Measurements from ENCODE around the gene MYB. TPM values are rescaled to one million over a fixed set of nuclear protein-coding genes. Genes with fewer than 3 reads are reported as not detected.

Gene MYB
- total RNA-seq (ENCODE audit: low replicate concordance): 4.7 and 4.9 TPM in 2 replicates
- long read RNA-seq, partial matches to known transcripts: 2 of 3 reads
- long read RNA-seq, other reads (novel, unspliced or antisense): 1 of 3 reads

DNA sequence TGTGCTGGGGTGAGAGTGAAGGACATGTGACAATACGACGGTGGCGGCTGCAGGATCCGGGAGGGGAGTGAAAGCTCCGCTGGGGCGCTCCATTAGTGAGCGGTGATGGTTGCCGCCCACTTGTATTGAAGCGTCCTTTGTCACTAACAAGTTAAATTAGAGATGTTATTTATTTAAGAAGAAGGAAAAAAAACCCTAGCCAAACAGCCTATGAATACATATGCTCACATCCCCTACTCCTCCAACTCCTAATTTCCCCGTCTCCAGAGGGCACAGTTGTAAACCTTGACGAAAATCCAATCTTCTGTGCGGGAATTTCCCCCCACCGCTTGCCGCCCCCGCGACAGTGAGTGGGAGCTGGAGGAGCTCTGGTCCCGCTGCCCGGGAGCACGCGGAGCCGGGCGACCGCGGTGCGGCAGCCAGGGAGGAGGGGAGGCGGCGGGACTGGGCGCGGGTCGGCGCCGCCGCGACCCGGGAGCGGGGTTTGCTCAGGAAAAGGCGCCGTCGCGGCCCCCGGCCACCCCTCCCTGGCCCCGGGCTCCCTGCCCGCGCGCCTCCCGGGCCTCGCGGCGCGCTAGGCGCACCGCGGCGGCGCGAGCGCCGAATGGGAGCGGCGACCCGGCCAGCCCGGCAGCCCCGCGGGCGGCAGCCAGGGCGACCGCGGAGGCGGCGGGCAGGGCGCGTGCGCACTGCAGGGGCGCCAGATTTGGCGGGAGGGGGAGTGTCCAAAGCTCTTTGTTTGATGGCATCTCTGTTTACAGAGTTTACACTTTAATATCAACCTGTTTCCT, at the start of gene MYB:
MYB (plus strand) TSS at position 767 of the 791 bp plus-strand sequence. CDS start 206 bp downstream, outside the sequence.
- peaks cover 58% of the 10 kb centered on the region for H3K27me3 Mint-ChIP-seq
- H3K4me3 Mint-ChIP-seq: peak within 1 kb of the TSS; percentile 91
- TF ChIP-seq, protein P1, sequence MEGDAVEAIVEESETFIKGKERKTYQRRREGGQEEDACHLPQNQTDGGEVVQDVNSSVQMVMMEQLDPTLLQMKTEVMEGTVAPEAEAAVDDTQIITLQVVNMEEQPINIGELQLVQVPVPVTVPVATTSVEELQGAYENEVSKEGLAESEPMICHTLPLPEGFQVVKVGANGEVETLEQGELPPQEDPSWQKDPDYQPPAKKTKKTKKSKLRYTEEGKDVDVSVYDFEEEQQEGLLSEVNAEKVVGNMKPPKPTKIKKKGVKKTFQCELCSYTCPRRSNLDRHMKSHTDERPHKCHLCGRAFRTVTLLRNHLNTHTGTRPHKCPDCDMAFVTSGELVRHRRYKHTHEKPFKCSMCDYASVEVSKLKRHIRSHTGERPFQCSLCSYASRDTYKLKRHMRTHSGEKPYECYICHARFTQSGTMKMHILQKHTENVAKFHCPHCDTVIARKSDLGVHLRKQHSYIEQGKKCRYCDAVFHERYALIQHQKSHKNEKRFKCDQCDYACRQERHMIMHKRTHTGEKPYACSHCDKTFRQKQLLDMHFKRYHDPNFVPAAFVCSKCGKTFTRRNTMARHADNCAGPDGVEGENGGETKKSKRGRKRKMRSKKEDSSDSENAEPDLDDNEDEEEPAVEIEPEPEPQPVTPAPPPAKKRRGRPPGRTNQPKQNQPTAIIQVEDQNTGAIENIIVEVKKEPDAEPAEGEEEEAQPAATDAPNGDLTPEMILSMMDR (conservative IDR thresholded peaks at IDR 0.05): peak; percentile 20
- H3K27ac Mint-ChIP-seq: peak within 1 kb of the TSS; percentile 61
- no peaks in the 10 kb centered on the region for H3K36me3 Mint-ChIP-seq
- peak; percentile 77 for DNase-seq (ENCODE audit: extremely low spot score, unreplicated experiment)
- H3K4me1 Mint-ChIP-seq (ENCODE audit: unreplicated experiment): peaks cover 14% of the 10 kb centered on the region
- peaks cover 4% of the 10 kb centered on the region for H3K9me3 Mint-ChIP-seq

DNA sequence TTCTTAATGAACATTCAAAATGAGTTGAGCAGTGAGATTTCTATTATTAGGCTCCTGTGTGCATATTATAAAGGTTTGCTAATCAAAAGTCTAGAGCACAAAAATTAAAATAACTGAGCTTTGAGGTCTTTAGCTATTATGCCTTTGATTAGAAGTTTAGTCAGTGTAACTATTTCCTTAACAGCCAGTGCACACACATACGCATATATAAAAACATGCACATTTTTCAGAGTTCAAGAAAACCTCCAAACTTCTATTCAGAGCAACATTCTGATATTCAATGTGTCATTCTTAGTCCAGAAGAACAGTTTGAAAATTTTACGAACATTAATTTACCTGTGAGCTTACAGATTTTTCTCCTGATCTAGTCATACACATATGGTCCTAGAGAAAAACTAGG, 48.3 kb upstream of the MYB start:
- H3K4me1 Mint-ChIP-seq (ENCODE audit: unreplicated experiment): no peaks in the 10 kb centered on the region
- DNase-seq (ENCODE audit: extremely low spot score, unreplicated experiment): no peak
- H3K27me3 Mint-ChIP-seq: peaks cover 13% of the 10 kb centered on the region
- no peak overlapping the region for H3K27ac Mint-ChIP-seq
- H3K36me3 Mint-ChIP-seq: no peaks in the 10 kb centered on the region
- H3K9me3 Mint-ChIP-seq: no peaks in the 10 kb centered on the region
- TF ChIP-seq, protein P1 (conservative IDR thresholded peaks at IDR 0.05): no peak
- H3K4me3 Mint-ChIP-seq: no peak overlapping the region

DNA sequence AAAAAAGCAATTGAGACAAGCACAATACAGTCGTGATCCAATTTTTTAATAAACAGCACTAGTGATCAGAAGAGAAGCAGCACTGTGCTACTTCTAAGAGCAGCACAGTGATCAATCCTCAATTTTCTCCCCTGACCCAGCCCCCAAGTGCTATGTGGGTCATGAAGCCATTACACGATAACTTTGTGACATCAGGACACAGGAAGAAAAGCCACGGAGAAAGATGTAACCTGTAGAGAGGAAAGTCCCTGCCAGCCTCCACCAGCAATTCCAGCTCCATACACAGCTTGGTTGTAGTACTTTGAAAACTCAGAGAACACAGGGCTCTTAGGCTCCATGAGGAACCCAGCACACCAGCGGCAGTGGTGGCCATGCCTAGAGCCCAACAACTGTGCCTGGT, 45.3 kb upstream of the MYB start:
- no peak for DNase-seq (ENCODE audit: extremely low spot score, unreplicated experiment)
- no peaks in the 10 kb centered on the region for H3K4me1 Mint-ChIP-seq (ENCODE audit: unreplicated experiment)
- H3K36me3 Mint-ChIP-seq: no peaks in the 10 kb centered on the region
- no peaks in the 10 kb centered on the region for H3K9me3 Mint-ChIP-seq
- H3K27me3 Mint-ChIP-seq: peaks cover 20% of the 10 kb centered on the region
- H3K27ac Mint-ChIP-seq: no peak overlapping the region
- TF ChIP-seq, protein P1 (conservative IDR thresholded peaks at IDR 0.05): no peak
- no peak overlapping the region for H3K4me3 Mint-ChIP-seq

DNA sequence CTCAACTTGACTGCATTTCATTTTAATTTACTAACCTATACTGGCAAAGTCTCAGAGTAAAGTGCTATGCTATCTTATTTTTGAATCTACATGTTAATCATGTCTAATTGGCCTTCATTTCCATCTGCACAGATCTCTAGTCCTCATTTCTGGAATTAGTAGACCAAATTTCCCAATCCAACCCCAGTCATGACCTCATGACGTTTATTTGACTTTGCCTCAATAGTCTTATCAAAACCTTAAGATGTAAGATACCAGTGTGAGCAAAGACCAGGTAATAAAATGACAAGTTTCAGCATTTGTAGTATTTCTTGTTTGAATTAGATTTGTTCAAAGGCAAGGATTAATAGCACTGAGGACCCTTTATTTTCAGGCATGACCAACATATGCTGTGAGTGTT, 43.3 kb upstream of the MYB start:
- Mint-ChIP-seq H3K4me3 (no peak overlapping the region), H3K27me3 (peaks cover 28% of the 10 kb centered on the region), H3K9me3 (no peaks in the 10 kb centered on the region), H3K4me1 (ENCODE audit: unreplicated experiment) (no peaks in the 10 kb centered on the region), H3K36me3 (no peaks in the 10 kb centered on the region), H3K27ac (no peak overlapping the region)
- no peak for DNase-seq (ENCODE audit: extremely low spot score, unreplicated experiment)
- TF ChIP-seq, protein P1 (conservative IDR thresholded peaks at IDR 0.05): no peak

DNA sequence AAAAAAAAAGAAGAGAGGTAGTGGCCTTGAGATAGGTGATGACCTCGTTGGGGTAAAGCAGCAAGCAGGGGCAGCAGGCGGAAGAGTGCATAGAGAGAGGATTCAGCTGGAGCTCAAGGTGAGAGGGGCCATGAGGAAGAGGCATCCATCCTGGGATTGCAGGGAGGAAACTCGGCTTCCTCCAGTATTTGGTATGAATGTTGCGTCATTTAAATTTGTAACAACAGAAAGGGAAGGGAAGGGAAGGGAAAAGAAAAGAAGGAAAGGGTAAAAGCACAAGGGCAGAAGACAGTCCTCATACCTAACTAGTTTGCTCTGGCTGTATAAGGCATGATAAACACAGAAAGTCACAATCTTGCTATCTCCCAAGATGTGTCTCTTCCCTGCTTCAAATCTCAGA, 39.9 kb upstream of the MYB start:
- TF ChIP-seq, protein P1 (conservative IDR thresholded peaks at IDR 0.05): no peak
- H3K36me3 Mint-ChIP-seq: no peaks in the 10 kb centered on the region
- no peak overlapping the region for H3K27ac Mint-ChIP-seq
- H3K4me3 Mint-ChIP-seq: no peak overlapping the region
- peaks cover 3% of the 10 kb centered on the region for H3K4me1 Mint-ChIP-seq (ENCODE audit: unreplicated experiment)
- H3K9me3 Mint-ChIP-seq: no peaks in the 10 kb centered on the region
- peaks cover 29% of the 10 kb centered on the region for H3K27me3 Mint-ChIP-seq
- DNase-seq (ENCODE audit: extremely low spot score, unreplicated experiment): no peak

All from type B pancreatic cell (in vitro differentiated cells).